Tibial artery (tissue), 4 donors: ENCODE results near the gene SCARB1.

Experiments
- DNase-seq, 2 donors: peaks; one replicate each; pipeline ENCODE4 v3.0.0-alpha.2; 2019
- H3K27ac ChIP-seq, 2 donors: fragments of 200-600 bp; sonication (generic) in 1 of 2; 1 replicate in 1 of 2; 2 replicates in 1 of 2; pipeline ENCODE4 v1.5.1; 2018 to 2019; ENCODE audit warnings: mild to moderate bottlenecking in 1 of 2
- H3K27me3 ChIP-seq, 2 donors: fragments of 200-600 bp; sonication (generic) in 1 of 2; one replicate each; pipeline versions ENCODE4 v1.5.1 to v1.6.0; 2016 to 2019
- H3K36me3 ChIP-seq, 3 donors: fragments of 200-600 bp; sonication (generic) in 2 of 3; one replicate each; pipeline ENCODE4 v1.5.1; 2016 to 2019; ENCODE audit warnings: mild to moderate bottlenecking in 2 of 3
- H3K4me1 ChIP-seq, 4 donors: fragments of 200-600 bp; sonication (generic) in 2 of 4; 1 replicate in 3 of 4; 2 replicates in 1 of 4; pipeline ENCODE4 v1.5.1; 2016 to 2019
- H3K4me3 ChIP-seq, 2 donors: fragments of 200-600 bp; sonication (generic) in 1 of 2; 1 replicate in 1 of 2; 2 replicates in 1 of 2; pipeline ENCODE4 v1.5.1; 2018 to 2019; ENCODE audit warnings: mild to moderate bottlenecking in 2 of 2
- H3K9me3 ChIP-seq, 3 donors: fragments of 200-600 bp; sonication (generic) in 1 of 3; one replicate each; pipeline ENCODE4 v1.5.1; 2016 to 2019
- CTCF ChIP-seq, 2 experiments: fragments of 200-600 bp in 1 of 2; fragments of 450-650 bp in 1 of 2; IDR thresholded peaks; one replicate each; pipeline ENCODE4 v1.5.1; 2017 to 2019; ENCODE audit warnings: antibody characterized with exemption in 2 of 2, mild to moderate bottlenecking in 1 of 2, moderate library complexity in 1 of 2
- intact Hi-C: fragments of 100-400 bp; cut with DNase I; formaldehyde crosslinking; loops from one replicate; pipeline ENCODE4 v1.15.0; 2023; ENCODE audit warnings: low total_unique reads

The SCARB1 gene

GRCh38 chr12:124745891-124746570 is 117.6 kb downstream of the SCARB1 start:
- Histone ChIP-seq H3K9me3 (no peaks in the 10 kb centered on the region), H3K27ac (peak overlapping the region; percentile 76 to 81), H3K27me3 (no peaks in the 10 kb centered on the region), H3K4me1 (peaks cover 0 to 29% (median 19%) of the 10 kb centered on the region in 4 donors), H3K4me3 (peak overlapping the region in 1 of 2 donors; percentile 5), H3K36me3 (no peaks in the 10 kb centered on the region)
- DNase-seq: peak; percentile 95 to 97
- intact Hi-C loops: no loop called here
- TF ChIP-seq CTCF (IDR thresholded peaks at IDR 0.05): no peak

GRCh38 chr12:124745465-124745890 is 118.2 kb downstream of the SCARB1 start:
- intact Hi-C loops: no loop called here
- DNase-seq: no peak
- Histone ChIP-seq H3K27ac (peak overlapping the region; percentile 76 to 81), H3K9me3 (no peaks in the 10 kb centered on the region), H3K36me3 (no peaks in the 10 kb centered on the region), H3K4me1 (peaks cover 0 to 34% (median 22%) of the 10 kb centered on the region in 4 donors), H3K4me3 (peak overlapping the region in 1 of 2 donors; percentile 5), H3K27me3 (no peaks in the 10 kb centered on the region)
- TF ChIP-seq CTCF (IDR thresholded peaks at IDR 0.05): no peak

GRCh38 chr12:124744659-124745464 is 118.8 kb downstream of the SCARB1 start:
- TF ChIP-seq CTCF (IDR thresholded peaks at IDR 0.05): no peak
- no peak for DNase-seq
- no peak overlapping the region for H3K4me3 ChIP-seq
- H3K4me1 ChIP-seq: peaks cover 0 to 37% (median 23%) of the 10 kb centered on the region in 4 donors
- no peaks in the 10 kb centered on the region for H3K36me3 ChIP-seq
- no peaks in the 10 kb centered on the region for H3K27me3 ChIP-seq
- peaks cover 0 to under 1% (median 0%) of the 10 kb centered on the region in 3 donors for H3K9me3 ChIP-seq
- peak overlapping the region; percentile 76 to 81 for H3K27ac ChIP-seq
- intact Hi-C loops: no loop called here

- H3K4me1 ChIP-seq: peaks cover 0 to 37% (median 23%) of the 10 kb centered on the region in 4 donors
- peaks cover 0 to 4% (median 0%) of the 10 kb centered on the region in 3 donors for H3K9me3 ChIP-seq
- no peak overlapping the region for H3K4me3 ChIP-seq
- peak overlapping the region; percentile 19 to 76 for H3K27ac ChIP-seq
- H3K36me3 ChIP-seq: no peaks in the 10 kb centered on the region
- no peak for DNase-seq
- intact Hi-C loops: no loop called here
- no peaks in the 10 kb centered on the region for H3K27me3 ChIP-seq
- TF ChIP-seq CTCF (IDR thresholded peaks at IDR 0.05): no peak
Observed at GRCh38 chr12:124744273-124744640, 119.4 kb downstream of the SCARB1 start.

GRCh38 chr12:124743479-124744272 is 120.0 kb downstream of the SCARB1 start:
- intact Hi-C loops: no loop called here
- no peak for DNase-seq
- Histone ChIP-seq H3K27me3 (no peaks in the 10 kb centered on the region), H3K27ac (peak overlapping the region; percentile 19 to 76), H3K4me1 (peaks cover 0 to 37% (median 23%) of the 10 kb centered on the region in 4 donors), H3K36me3 (no peaks in the 10 kb centered on the region), H3K9me3 (peaks cover 0 to 4% (median 0%) of the 10 kb centered on the region in 3 donors), H3K4me3 (no peak overlapping the region)
- no peak for TF ChIP-seq CTCF (IDR thresholded peaks at IDR 0.05)
